Measurements from ENCODE around the gene NDUFS4.
A peak's percentile ranks its signal among the peaks of the same experiment; 100 is the strongest.

The NDUFS4 gene

DNA sequence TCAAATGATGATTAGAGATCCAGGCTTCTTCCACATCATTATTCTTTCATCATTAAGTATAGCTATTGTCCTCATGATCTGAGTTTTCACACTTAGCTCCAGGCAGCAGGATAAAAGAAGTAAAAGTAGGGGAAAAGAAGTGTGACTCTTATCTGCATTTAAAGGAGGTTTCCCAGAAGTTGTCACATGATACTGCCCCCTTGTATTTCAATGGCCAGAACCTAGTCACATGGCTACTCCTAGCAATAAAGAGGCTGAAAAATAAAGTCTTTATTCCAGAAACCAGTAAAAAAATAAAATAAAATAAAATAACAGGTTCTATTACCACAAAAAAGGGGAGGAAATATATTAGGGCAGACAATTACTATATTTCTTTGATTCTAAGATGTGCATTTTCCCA is 5.3 kb upstream of the NDUFS4 start:
- peaks cover 10% of the 10 kb centered on the region for H3K27me3 Mint-ChIP-seq
- intact Hi-C loops (cut with micrococcal nuclease) = no loop called here

DNA sequence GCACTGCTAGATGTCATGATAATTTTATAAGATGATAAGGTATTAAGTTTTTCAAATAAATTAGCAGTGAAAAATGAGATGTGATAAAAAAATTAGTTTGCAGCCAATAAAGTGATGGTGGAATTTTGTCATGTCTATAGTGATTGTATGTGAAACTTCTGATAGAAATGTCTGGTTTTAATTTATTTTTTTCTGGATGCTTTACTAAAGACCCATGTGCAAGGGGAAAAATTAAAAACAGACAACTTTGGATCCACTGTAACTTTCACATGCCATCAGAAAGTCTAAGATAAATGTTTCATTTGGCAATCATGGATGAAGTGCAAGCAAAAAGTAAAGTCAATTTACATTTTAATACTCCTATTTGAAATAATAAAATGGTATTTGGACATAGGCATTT is 4.4 kb upstream of the NDUFS4 start:
- H3K27me3 Mint-ChIP-seq = peaks cover 10% of the 10 kb centered on the region

More for the DNA sequence above, 5.3 kb upstream of the NDUFS4 start:
- no peaks in the 10 kb centered on the region for H3K9me3 Mint-ChIP-seq
- peaks cover 10% of the 10 kb centered on the region for H3K4me1 Mint-ChIP-seq (ENCODE audit: low read depth)
- H3K36me3 Mint-ChIP-seq (ENCODE audit: low read depth) = no peaks in the 10 kb centered on the region
- no peak overlapping the region for H3K4me3 Mint-ChIP-seq
- H3K27ac Mint-ChIP-seq = no peak overlapping the region

DNA sequence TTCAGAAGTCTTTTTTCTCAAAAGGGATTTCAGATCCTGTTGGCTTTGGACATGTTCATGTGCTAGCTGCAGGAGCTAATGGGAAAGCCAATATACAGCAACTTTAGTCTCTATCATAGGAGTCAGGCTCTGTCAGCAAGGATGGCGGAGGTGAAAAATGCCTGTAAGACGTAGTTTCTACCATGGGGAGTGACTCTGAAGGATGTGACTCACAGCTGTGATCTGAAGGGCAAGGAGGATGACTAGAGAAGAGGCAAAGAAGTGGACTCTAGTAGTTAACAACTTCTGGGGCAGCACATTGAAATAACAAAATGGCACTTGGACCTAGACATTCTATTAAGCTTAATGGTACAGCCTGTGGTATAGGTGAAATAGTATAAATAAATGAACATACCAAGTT is 3.1 kb upstream of the NDUFS4 start:
- H3K36me3 Mint-ChIP-seq (ENCODE audit: low read depth) = peaks cover 8% of the 10 kb centered on the region

More for the DNA sequence above, 4.4 kb upstream of the NDUFS4 start:
- peaks cover 11% of the 10 kb centered on the region for H3K4me1 Mint-ChIP-seq (ENCODE audit: low read depth)
- H3K4me3 Mint-ChIP-seq = no peak overlapping the region
- no peaks in the 10 kb centered on the region for H3K9me3 Mint-ChIP-seq
- intact Hi-C loops (cut with micrococcal nuclease) = no loop called here
- H3K27ac Mint-ChIP-seq = no peak overlapping the region
- H3K36me3 Mint-ChIP-seq (ENCODE audit: low read depth) = peaks cover 7% of the 10 kb centered on the region

GRCh38 chr5:53558966-53559365 is 1.5 kb upstream of the NDUFS4 start:
- intact Hi-C loops (cut with micrococcal nuclease) = no loop called here
- Mint-ChIP-seq H3K4me3 (no peak overlapping the region), H3K27ac (no peak overlapping the region), H3K9me3 (no peaks in the 10 kb centered on the region), H3K27me3 (peaks cover 10% of the 10 kb centered on the region), H3K36me3 (ENCODE audit: low read depth) (peaks cover 14% of the 10 kb centered on the region), H3K4me1 (ENCODE audit: low read depth) (peaks cover 19% of the 10 kb centered on the region)

More for the DNA sequence above, 3.1 kb upstream of the NDUFS4 start:
- Mint-ChIP-seq H3K27ac (no peak overlapping the region), H3K4me1 (ENCODE audit: low read depth) (peaks cover 21% of the 10 kb centered on the region), H3K4me3 (no peak overlapping the region), H3K9me3 (no peaks in the 10 kb centered on the region), H3K27me3 (peaks cover 10% of the 10 kb centered on the region)
- intact Hi-C loops (cut with micrococcal nuclease) = no loop called here

GRCh38 chr5:53560028-53560427 is 411 bp upstream of the NDUFS4 start:
- H3K27ac Mint-ChIP-seq = peak overlapping the region; percentile 98

GRCh38 chr5:53568401-53568800 is 8.0 kb downstream of the NDUFS4 start:
- Mint-ChIP-seq H3K4me1 (ENCODE audit: low read depth) (peaks cover 9% of the 10 kb centered on the region), H3K36me3 (ENCODE audit: low read depth) (peaks cover 4% of the 10 kb centered on the region), H3K27ac (no peak overlapping the region), H3K4me3 (no peak overlapping the region), H3K9me3 (no peaks in the 10 kb centered on the region), H3K27me3 (no peaks in the 10 kb centered on the region)
- intact Hi-C loops (cut with micrococcal nuclease) = no loop called here

More at GRCh38 chr5:53560028-53560427, 411 bp upstream of the NDUFS4 start:
- Mint-ChIP-seq H3K27me3 (peaks cover 6% of the 10 kb centered on the region), H3K9me3 (no peaks in the 10 kb centered on the region), H3K4me3 (peak overlapping the region; percentile 99), H3K36me3 (ENCODE audit: low read depth) (peaks cover 14% of the 10 kb centered on the region), H3K4me1 (ENCODE audit: low read depth) (peaks cover 23% of the 10 kb centered on the region)
- intact Hi-C loops (cut with micrococcal nuclease) = no loop called here

DNA sequence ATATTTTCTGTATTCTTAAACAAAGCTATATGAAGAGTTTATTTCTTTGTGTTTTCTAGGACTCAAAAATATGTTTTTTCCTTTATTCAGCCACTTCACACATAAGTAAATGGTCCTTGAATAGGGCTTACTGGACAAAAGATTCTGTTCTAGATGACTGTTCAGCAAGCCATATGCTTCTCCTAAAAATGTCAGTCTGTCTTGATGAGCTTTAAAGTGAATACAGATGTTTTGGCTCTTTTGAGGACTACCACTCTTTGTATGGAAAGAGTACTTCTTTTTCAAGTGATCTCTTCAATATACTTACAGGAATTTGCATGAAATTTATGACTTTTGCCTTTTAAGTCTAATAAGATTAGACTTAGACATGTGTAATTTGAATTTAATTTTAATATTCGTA is 8.4 kb downstream of the NDUFS4 start:
- Mint-ChIP-seq H3K27me3 (no peaks in the 10 kb centered on the region), H3K4me1 (ENCODE audit: low read depth) (peaks cover 9% of the 10 kb centered on the region), H3K27ac (no peak overlapping the region), H3K4me3 (no peak overlapping the region), H3K9me3 (no peaks in the 10 kb centered on the region), H3K36me3 (ENCODE audit: low read depth) (peaks cover 4% of the 10 kb centered on the region)
- intact Hi-C loops (cut with micrococcal nuclease) = no loop called here

- intact Hi-C loops (cut with micrococcal nuclease) = no loop called here
- peaks cover 4% of the 10 kb centered on the region for H3K36me3 Mint-ChIP-seq (ENCODE audit: low read depth)
- H3K4me1 Mint-ChIP-seq (ENCODE audit: low read depth) = peaks cover 6% of the 10 kb centered on the region
- no peaks in the 10 kb centered on the region for H3K9me3 Mint-ChIP-seq
- H3K27ac Mint-ChIP-seq = no peak overlapping the region
- H3K27me3 Mint-ChIP-seq = no peaks in the 10 kb centered on the region
- no peak overlapping the region for H3K4me3 Mint-ChIP-seq
Observed at GRCh38 chr5:53569453-53569852, 9.0 kb downstream of the NDUFS4 start.

GRCh38 chr5:53571403-53571802 is 11.0 kb downstream of the NDUFS4 start:
- Mint-ChIP-seq H3K9me3 (no peaks in the 10 kb centered on the region), H3K4me1 (ENCODE audit: low read depth) (peaks cover 5% of the 10 kb centered on the region), H3K27ac (no peak overlapping the region), H3K27me3 (no peaks in the 10 kb centered on the region), H3K36me3 (ENCODE audit: low read depth) (no peaks in the 10 kb centered on the region), H3K4me3 (no peak overlapping the region)
- intact Hi-C loops (cut with micrococcal nuclease) = no loop called here

DNA sequence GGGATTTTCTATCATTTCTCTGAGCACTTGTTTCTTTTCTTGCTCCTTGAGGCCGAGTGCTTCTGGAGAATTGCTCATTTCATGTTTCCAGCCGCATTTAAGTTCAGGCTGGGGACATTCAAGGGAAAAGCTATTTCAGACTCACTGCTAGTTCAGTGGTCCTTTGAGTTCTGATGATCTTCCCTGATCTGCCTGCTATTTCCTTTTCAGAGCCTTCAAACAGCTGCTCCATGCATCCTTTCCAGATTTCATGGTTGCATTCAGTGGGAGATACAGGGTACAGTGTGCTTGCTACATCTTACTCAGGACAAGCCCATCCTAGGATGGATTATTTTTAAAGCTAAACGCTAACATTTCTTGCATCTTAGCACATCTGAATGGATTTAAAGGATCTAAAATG is 14.7 kb downstream of the NDUFS4 start:
- H3K27me3 Mint-ChIP-seq = no peaks in the 10 kb centered on the region
- no peaks in the 10 kb centered on the region for H3K36me3 Mint-ChIP-seq (ENCODE audit: low read depth)
- H3K4me1 Mint-ChIP-seq (ENCODE audit: low read depth) = peaks cover 16% of the 10 kb centered on the region
- intact Hi-C loops (cut with micrococcal nuclease) = no loop called here
- no peak overlapping the region for H3K27ac Mint-ChIP-seq
- H3K4me3 Mint-ChIP-seq = no peak overlapping the region
- no peaks in the 10 kb centered on the region for H3K9me3 Mint-ChIP-seq

GRCh38 chr5:53575831-53576230 is 15.4 kb downstream of the NDUFS4 start:
- Mint-ChIP-seq H3K27ac (no peak overlapping the region), H3K4me3 (no peak overlapping the region), H3K27me3 (no peaks in the 10 kb centered on the region), H3K9me3 (no peaks in the 10 kb centered on the region), H3K36me3 (ENCODE audit: low read depth) (peaks cover 5% of the 10 kb centered on the region), H3K4me1 (ENCODE audit: low read depth) (peaks cover 16% of the 10 kb centered on the region)
- intact Hi-C loops (cut with micrococcal nuclease) = no loop called here

- Mint-ChIP-seq H3K27me3 (no peaks in the 10 kb centered on the region), H3K9me3 (no peaks in the 10 kb centered on the region), H3K27ac (no peak overlapping the region), H3K36me3 (ENCODE audit: low read depth) (peaks cover 14% of the 10 kb centered on the region), H3K4me1 (ENCODE audit: low read depth) (peaks cover 21% of the 10 kb centered on the region), H3K4me3 (no peak overlapping the region)
- intact Hi-C loops (cut with micrococcal nuclease) = no loop called here
Observed at GRCh38 chr5:53576674-53577073, 16.2 kb downstream of the NDUFS4 start.

DNA sequence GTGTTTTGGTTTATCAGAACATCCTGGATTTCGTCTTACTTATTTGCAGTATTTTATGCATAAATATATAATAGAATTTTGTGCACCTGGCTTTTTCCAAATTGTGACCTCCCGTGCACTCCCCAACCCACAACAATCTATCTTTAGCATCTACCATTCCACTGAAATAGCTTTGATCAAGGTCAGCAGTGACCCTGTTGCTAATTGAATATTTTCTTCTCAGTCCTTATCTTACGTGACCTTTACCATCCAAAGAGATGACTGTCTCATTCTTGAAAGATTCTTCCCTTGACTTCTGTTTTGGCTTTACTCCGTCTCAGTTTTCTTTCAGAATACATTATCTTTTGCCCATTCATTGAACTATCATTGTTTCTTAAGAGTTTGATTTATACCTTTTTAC is 18.4 kb downstream of the NDUFS4 start:
- H3K4me3 Mint-ChIP-seq = no peak overlapping the region
- intact Hi-C loops (cut with micrococcal nuclease) = no loop called here
- no peaks in the 10 kb centered on the region for H3K9me3 Mint-ChIP-seq
- H3K27me3 Mint-ChIP-seq = no peaks in the 10 kb centered on the region
- H3K36me3 Mint-ChIP-seq (ENCODE audit: low read depth) = peaks cover 14% of the 10 kb centered on the region
- H3K27ac Mint-ChIP-seq = peak overlapping the region; percentile 36
- peaks cover 17% of the 10 kb centered on the region for H3K4me1 Mint-ChIP-seq (ENCODE audit: low read depth)

DNA sequence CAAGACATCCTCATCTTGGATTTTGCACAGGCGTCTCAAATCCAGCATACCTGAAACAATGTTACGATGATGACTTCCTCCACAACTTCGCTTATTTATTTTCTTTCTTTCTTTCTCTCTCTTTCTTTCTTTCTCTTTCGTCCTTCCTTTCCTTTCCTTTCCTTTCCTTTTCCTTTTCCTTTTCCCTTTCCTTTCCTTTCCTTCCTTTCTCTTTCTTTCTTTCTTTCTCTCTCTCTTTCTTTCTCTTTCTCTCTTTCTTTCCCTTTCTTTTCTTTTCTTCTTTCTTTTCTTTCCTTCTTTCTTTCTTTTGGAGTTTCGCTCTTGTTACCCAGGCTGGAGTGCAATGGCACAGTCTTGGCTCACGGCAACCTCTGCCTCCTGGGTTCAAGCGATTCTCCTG is 20.1 kb downstream of the NDUFS4 start:
- H3K27me3 Mint-ChIP-seq = no peaks in the 10 kb centered on the region
- intact Hi-C loops (cut with micrococcal nuclease) = no loop called here
- no peak overlapping the region for H3K27ac Mint-ChIP-seq
- H3K4me1 Mint-ChIP-seq (ENCODE audit: low read depth) = peaks cover 17% of the 10 kb centered on the region
- H3K4me3 Mint-ChIP-seq = no peak overlapping the region
- H3K36me3 Mint-ChIP-seq (ENCODE audit: low read depth) = peaks cover 27% of the 10 kb centered on the region
- no peaks in the 10 kb centered on the region for H3K9me3 Mint-ChIP-seq

- peaks cover 28% of the 10 kb centered on the region for H3K36me3 Mint-ChIP-seq (ENCODE audit: low read depth)
- no peaks in the 10 kb centered on the region for H3K27me3 Mint-ChIP-seq
- no peak overlapping the region for H3K4me3 Mint-ChIP-seq
- H3K4me1 Mint-ChIP-seq (ENCODE audit: low read depth) = peaks cover 17% of the 10 kb centered on the region
- no peaks in the 10 kb centered on the region for H3K9me3 Mint-ChIP-seq
- no peak overlapping the region for H3K27ac Mint-ChIP-seq
- intact Hi-C loops (cut with micrococcal nuclease) = no loop called here
Observed at GRCh38 chr5:53582225-53582624, 21.8 kb downstream of the NDUFS4 start.
